ENCODE results near the gene ZDHHC14. TPM values are rescaled to one million over a fixed set of nuclear protein-coding genes. Genes with fewer than 3 reads are reported as not detected.

Gene ZDHHC14
- total RNA-seq, 1 experiment from 2014 or later, result 8.1 TPM

DNA sequence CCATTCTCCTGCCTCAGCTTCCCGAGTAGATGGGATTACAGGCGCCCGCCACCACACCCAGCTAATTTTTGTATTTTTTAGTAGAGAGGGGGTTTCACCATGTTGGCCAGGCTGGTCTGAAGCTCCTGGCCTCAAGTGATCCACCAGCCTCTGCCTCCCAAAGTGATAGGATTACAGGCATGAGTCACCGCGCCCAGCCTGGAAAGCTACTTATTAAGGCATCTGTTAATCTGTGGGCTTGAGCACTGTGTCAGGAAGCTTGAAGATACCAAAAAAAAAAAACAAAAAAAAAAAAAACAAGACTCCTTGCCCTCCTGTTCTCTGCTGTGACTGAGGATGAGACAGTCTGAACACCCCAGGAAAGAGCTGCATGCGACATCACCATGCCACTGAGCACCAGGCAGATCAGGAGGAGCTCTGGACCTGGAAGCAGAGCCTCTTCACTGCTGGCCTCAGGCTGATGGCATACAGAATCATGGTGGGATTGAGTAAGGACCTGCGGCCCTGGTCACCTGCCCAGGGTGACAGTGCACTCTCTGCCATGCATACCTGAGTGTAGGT, 275.5 kb downstream of the ZDHHC14 start:
- peak; percentile 80 for DNase-seq (ENCODE audit: low read depth)

DNA sequence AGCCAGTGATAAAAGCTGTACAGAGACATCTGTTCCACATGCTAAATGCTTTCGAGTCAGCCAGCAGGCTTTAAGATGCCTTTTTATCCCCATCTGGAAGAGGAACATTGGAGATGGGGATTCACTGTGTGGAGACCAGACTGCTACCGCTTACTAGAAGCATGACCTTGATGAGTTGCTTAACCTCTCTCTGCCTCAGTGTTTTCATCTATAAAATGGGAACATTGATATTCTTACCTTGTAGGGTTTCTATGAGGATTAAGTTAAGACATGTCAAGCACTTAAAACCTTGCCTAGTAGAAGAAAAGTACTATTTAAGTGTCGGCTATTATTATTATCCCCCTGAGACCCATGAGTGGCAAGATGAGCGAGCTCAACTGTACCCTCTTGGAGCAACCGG, 276.8 kb downstream of the ZDHHC14 start:
- DNase-seq (ENCODE audit: low read depth), result no peak

DNA sequence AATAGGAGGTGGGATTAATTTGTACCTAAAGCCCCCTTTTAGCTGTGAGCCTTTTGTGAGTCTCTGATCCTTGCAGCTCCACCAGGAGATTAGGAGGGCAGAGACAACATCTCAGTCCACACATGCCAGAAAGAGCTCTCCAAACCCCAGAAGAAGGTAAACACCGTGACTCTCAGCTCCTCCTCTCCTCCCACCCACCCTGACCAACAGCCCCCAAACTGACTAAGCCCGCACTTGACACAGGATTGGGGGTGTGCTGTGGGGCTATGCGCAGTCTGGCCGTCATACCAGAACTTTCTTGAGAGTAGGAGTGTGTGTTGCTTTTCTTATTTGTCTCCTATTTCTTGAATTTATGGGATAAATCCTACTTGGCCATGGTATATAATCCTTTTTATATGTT, 277.3 kb downstream of the ZDHHC14 start:
- DNase-seq (ENCODE audit: low read depth), result no peak

DNA sequence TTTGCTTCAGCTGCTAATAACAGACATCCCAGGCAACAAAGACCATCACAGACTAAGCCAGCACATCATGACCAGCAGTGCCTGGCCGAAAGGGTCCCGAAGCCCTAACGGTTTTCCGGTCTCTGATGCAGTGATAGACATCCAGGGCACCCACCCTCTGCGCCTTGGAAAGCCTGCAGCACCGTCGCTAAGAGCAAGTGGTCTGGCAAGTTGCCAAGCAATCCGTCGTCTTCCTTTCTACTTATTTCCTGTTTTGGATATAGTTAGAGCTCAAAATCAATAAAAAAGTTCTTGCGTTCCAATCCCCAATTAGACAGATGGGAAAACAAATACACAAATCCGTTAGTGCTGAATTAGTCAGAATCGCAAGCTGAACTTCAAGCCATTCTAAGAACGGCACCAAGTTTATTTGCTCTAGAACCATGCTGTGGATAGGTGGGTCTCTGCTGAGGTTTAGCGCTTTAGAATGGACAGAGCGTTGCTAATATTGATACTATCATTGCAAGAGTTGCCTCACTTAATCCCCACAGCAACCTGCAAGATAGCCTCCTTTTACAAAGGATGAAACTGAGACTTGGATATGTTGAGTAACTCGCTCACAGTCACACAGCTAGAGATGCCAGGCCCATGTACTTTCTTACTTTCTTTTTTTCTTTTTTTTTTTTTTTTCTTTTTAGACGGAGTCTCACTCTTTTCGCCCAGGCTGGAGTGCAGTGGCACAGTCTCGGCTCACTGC, 278.7 kb downstream of the ZDHHC14 start:
- no peak for DNase-seq (ENCODE audit: low read depth)

DNA sequence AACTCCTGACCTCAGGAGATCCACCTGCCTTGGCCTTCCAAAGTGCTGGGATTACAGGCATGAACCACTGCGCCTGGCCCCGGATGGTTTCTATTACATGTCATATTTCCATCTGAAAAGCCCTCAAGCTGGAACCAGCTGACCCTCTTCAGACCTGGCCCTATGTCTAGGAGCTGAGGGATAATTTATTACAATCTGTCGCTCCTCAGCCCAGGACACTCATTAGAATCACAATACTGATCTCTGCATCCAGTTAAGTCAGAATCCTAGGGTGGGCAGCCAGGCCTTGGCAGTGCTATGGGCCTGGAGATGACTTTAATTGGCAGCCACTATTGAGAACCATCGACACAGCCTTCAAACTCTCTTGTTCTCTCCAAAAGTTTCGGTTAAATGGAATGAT, 279.4 kb downstream of the ZDHHC14 start:
- DNase-seq (ENCODE audit: low read depth), result no peak

DNA sequence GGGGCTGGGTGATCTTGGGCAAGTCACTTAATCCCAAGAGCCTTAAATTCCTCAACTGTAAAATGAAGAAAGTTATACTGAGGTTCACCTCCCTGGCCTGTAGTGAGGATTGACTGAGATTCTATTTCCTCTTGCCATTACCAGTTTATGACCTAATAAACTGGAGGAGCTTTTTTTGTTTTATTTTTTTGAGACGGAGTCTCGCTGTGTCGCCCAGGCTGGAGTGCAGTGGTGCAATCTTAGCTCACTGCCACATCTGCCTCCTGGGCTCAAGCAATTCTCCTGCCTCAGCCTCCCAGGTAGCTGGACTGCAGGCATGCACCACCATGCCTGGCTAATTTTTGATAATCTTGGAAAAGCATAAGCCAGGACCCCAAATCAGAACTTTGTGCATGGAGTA, 280.7 kb downstream of the ZDHHC14 start:
- no peak for DNase-seq (ENCODE audit: low read depth)

DNA sequence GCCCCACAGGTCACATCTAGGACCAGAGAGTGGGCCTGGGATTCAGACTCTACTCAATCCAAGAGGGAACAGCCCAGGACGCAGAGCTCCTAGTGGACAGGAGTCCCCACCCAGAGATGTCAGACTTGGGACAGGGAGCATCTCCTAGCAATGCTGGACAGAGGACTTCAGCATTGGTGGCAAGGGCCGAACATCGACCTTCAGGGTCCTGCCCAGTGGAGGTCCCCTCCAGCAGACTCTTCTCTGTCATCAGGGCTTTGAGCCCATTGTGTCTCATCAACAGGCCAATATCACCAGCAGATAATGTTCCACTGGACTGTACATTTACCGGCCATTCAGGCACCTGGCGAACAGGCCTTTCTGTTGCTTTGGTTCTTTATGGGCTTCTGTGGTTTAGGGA, 282.3 kb downstream of the ZDHHC14 start:
- no peak for DNase-seq (ENCODE audit: low read depth)

DNA sequence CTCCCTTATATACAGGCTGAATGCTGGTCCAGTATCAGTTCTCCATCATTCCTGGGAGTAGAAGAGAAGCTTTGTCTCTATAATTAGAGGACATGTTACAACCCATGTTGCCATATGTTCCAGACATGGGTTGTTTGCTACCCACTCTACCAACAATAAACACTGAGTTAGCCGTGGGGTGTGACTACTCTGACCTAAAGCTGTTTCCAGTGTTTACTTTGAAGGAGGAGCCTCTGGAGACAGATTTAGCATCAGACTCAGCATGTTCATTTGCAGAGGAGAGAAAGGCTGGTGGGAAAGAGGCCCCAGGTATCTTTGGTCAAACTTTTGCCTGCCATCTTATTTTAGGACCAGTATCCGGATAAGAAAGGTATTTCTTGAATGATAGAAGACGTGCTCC, 284.2 kb downstream of the ZDHHC14 start:
- no peak for DNase-seq (ENCODE audit: low read depth)

DNA sequence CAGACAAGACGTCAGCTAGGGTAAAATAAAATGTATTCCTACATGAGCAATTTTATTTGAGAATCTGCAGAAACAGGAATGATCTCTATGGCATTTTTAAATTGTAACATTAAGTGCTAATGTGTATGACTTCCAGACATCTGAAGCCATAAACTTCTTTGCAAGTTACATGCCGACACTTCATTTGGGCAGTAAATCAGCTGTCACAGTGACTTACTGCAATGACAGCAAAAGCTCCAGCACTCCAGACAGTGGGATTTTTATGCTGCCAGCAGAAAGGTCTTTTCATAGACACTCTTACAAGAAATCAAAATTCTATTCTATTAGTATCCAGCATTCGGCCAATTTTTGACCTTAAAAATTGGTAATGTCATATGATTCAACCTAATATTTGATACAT, 285.7 kb downstream of the ZDHHC14 start:
- no peak for DNase-seq (ENCODE audit: low read depth)

DNA sequence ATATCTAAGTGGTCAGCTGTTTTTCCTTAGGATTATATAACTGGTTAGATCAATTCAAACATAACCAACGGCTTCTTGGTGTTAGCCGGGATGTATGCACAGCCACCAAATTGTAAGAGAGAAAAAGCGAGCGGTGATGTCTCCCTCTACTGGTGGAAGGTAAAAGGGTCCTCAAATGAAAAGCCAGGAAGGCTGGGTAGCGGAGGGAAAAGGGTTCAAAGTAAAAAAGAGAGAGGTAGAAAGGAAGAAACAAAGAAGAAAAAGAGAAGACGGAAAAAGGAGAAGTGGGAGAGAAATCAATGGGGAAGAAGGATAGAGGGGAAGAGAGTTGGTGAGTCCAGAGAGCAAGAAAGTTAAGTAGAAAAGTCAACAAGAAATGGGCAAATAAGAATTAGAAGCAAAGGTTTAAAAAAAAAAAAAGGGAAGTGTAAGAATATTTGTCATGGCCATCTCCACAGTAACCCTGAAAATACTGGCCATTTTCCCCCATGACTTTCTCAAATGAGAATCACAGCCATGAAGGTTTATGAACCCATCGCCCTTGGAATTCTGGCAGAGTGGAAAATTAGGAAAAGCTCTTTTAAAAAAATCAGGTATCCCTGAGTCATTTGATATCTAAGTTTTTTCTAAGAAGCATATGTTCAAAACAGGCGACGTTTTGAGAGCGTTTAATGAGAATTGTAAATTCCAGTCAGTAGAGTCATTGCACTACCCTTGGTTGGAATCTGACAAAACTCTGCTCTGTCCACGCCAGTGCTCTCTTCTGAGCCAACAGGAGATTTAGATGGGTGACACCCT, 286.4 kb downstream of the ZDHHC14 start:
- DNase-seq (ENCODE audit: low read depth), result peak; percentile 67

DNA sequence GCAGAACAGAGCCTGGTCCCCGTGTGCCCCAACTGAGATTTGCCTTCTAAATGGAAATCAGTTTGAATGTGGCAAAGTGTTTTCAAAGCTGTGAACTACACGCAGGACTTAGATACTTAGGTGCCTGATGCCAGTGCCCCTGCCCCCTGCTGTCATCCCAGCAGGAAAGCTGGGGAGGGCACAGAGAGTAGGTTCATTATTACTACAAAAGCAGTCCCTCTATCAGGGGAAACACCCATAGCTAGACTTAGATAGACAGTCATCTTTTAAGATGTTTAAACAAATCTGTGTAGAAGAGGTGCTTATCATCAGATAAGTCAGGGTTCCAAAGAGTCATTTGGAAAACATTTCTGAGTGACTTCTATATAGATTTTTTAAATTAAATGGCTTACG, 287.0 kb downstream of the ZDHHC14 start:
- DNase-seq (ENCODE audit: low read depth), result no peak

DNA sequence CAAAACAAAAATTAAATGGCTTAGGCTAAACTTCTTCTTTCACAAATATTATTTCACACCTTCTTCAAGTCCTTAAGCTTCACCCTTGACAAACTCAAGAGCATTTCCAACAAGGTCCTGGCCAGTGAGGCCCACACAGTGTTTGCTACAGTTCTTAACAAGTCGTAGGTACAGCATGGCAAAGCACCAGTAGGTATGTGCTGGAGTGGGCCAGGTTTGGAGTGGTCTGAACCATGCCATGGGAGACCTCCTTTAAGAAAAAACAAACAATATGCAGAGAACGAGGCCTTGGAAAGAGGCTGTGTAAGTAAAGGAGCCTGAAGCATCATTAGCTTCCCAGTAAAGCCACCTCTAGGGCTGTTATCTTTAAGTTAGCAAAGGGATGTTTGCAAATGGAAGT, 287.7 kb downstream of the ZDHHC14 start:
- DNase-seq (ENCODE audit: low read depth), result no peak

DNA sequence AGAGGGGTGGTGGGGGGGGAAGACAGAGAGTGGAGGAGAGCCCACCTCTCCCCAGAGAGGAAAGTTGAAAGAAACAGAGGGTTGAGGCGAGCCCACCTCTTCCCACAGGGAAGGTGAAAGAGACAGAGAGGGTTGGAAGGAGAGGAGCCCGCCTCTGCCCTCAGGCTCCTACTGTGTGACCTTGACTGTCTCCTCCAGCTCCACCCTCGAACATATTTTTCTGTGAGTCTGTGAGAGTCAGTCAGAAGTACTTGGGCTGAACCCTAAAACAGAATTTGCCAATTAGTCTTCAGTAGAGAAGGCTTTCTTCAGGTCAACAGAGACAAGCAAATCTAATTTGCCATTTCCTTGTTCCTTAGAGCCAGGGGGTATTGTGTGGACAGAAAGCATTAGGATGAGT, 288.3 kb downstream of the ZDHHC14 start:
- no peak for DNase-seq (ENCODE audit: low read depth)

DNA sequence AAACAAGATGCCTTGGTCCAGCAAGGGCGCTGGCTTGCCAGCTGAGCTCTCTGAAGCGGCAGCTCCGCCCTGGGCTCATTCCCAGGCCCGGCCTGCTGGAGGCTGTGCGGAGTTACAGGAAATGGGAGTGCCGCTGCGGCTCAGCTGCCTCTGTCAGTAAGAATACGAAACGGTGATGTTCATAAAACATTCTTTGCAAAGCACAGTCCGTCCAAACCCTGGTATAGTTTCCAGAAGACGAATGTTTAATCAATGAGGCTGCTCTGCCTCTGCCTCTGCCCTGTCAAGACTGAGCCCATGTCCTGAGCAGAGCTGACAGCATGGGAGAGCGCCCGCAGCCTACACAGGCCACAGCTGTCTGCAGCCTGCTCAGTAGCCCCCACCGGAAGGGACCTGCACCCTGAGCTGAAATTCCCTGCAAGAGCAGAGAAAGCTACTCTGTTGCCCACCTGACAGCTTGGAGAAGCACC, 288.8 kb downstream of the ZDHHC14 start:
- DNase-seq (ENCODE audit: low read depth), result peak; percentile 66

DNA sequence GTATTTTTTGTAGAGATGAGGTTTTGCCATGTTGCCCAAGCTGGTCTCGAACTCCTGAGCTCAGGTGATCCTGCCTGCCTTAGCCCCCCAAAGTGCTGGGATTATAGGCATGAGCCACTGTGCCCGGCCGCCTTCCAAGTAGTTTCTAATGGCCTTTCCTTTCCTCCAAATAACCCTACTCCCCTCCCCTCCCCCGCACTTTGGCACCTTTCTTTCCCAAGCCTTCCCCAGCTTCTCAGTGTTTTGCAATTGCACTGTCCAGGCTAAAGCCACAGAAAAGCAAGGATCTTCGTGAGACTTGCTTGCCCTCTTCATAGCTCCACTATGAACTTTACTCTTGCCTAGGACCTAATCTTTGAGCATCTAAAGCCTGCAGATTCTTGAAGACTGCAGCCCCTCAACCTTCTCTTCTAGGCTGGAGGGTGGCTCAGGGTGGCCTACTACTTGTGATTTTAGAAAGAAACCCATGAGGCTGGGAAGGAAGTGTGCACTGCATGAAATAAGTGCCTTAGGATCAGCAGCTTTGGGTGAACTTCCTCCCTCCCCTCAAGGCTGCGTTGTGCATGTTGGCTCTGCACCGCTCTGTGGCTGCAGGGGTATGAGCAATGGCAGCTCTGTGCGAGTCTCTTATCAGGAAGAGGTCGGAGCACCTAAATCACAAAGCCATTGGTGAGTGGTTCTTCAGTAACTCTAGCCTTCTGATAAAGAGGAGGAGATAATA, 289.6 kb downstream of the ZDHHC14 start:
- no peak for DNase-seq (ENCODE audit: low read depth)

DNA sequence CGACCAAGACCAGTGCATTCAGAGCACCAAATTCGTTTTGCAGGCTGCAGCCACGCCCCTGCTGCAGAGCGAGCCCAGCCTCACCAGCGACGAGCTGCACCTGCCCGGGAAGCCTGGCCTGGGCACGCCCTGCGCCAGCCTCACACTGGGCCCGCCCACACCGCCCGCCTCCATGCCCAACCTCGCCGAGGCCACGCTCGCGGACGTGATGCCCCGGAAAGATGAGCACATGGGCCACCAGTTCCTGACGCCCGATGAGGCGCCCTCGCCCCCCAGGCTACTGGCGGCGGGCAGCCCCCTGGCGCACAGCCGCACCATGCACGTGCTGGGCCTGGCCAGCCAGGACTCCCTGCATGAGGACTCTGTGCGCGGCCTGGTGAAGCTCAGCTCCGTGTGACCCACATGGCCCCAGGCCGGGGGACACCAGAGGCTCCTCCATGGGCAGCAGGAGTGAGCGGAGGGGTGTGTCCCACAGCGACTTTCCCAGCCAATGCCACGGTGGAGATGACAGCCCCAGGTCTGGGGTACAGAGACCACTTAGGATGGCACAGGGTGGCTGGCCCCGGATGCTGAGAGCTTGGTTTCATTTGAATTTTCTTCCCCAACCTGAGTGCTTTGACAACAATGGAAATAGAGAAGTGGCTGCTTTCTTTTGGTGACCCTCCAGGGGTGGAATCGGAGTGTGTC, 291.9 kb downstream of the ZDHHC14 start:
- DNase-seq (ENCODE audit: low read depth), result no peak

DNA sequence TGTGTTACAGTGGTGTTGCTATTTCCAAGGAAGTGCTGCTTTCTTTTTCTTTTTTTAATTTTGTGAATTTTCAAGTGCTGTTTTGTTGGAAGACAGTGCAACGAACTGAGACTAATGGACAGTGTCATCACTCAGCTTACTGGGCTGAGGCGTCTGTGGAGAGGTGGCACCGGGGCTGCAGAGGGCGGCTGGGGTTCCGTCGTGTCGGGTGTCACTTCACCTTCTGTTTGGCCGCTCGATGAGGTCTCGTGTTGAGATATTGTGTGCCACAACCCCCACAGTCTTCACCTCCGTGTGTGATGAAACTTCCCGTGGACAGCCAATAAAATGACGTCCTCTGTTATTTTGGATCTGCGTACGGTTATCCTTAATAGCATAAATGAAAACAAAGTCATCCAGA, 292.6 kb downstream of the ZDHHC14 start:
- DNase-seq (ENCODE audit: low read depth), result no peak

DNA sequence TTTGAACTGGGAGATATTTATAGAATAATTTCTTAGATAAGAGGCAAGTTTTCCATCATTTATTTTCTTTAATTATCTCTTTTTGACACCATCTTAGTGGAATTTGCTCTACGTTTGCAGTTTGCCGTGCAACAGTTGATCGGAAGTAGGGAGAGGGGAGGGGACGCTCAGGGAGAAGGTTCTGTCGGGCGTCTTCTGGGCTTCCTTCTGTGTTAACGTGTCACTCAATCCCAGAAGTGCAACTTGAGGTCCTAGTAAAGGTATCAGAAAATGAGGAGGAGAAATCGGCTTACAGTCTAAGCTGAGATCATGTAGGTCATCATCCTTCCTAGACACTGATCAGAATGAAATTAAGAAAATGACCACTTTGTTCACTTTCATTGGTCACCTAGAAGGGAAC, 293.1 kb downstream of the ZDHHC14 start:
- DNase-seq (ENCODE audit: low read depth), result no peak

DNA sequence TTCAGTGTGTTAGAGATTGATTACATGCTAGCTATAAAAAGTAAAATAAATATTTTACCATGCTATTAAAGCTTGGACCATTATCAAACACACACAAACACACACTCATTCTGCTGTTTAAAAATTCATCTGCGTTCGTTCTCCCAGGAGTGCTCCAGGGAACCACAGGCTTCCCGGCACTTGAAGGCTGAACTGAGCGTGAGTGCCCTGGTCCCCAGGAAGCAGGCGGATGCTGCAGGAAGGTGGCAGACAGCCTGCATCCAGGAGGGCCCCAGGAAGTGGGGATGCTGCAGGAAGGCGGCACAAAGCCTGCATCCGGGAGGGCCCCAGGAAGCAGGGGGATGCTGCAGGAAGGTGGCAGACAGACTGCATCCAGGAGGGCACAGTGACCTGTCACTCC, 294.8 kb downstream of the ZDHHC14 start:
- no peak for DNase-seq (ENCODE audit: low read depth)

DNA sequence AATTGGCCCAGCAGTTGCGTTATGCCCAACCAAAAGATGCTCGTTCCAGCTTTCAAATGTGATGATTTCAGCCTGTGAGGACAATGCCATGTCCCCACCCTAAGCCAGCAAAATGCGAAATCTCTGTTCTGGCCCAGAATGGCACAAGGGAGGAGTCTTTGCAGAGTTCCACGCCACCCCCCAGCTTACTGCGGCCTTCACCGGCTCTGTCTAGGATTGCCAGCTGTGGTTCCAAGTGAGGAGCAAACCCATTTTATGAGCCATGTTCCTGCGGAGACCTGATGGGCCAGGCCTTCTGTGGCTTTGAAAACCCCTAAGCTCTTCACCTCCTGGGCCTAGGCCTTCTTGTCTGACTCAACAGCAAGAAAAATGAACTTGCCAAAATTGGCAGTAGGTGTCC, 295.3 kb downstream of the ZDHHC14 start:
- DNase-seq (ENCODE audit: low read depth), result no peak

DNA sequence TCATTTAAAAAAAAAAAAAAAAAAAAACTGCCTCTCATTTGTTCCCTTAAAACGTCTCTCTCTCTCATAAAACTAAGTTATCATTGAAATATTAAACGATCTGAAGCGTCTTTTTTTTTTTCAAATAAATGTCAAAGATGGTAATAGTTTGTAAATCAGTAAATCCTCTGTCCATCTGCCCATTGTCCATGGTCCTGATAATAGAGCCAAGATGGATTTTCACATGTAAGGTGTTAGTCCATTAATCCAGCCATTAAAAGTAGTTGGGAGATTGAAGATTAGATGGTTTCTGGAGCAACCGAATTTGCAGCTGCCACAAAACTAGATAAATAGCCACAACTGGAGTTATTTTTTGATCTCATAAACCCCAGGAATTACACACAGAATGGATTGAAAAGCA, 296.2 kb downstream of the ZDHHC14 start:
- DNase-seq (ENCODE audit: low read depth), result no peak

Measured in HT1080 (cell line).